ENCODE data around the gene SLC22A31. TPM values are rescaled to one million over a fixed set of nuclear protein-coding genes. Genes with fewer than 3 reads are reported as not detected.

Gene SLC22A31
- total and polyA plus RNA-seq, 12 donors, result 0.28 to 3.2 (median 2.0) TPM; not detected in 5

DNA sequence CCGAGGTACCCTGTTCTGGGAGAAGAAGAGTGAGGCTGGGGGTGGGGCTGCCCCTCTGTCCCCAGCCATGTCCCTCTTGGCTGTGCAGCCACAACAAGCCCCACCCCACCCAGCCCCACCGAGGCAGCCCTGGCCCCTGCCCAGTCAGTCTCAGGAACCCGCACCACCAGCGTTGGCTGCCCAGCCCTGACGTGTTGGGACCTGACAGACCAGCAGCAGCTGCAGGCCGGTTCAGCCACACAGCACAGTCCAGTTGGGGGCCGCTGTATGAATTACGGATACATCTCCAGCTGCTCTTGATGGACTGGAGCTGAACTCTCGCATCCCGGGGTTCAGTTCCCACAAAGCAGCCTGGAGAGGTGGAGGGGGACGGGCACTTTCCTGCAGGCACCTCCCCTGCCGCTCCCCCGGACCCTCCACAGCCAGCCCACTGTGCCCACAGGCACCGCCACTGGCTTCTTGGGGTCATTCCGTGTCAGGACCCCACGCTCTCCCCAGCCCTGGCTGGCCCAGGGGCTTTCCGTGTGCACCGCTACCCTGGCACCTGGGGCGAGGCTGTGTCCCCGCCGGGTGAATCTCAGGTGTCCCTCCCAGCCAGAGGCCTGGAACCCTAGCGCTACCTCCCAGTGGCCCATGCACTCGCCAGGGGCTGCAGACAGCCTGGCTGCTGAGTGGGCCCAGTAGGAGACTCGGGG is 21.7 kb downstream of the SLC22A31 start:
- Histone ChIP-seq H3K4me1 (replicated peaks in 1 of 2) (no peaks in the 10 kb centered on the region), H3K36me3 (replicated peaks in 1 of 2) (no peaks in the 10 kb centered on the region), H3K9me3 (replicated peaks in 1 of 3) (no peaks in the 10 kb centered on the region), H3K27me3 (no peaks in the 10 kb centered on the region), H3K4me3 (no peak overlapping the region), H3K27ac (no peak overlapping the region)
- no peak for TF ChIP-seq POLR2A (IDR thresholded peaks at IDR 0.05)
- TF ChIP-seq, protein P1, sequence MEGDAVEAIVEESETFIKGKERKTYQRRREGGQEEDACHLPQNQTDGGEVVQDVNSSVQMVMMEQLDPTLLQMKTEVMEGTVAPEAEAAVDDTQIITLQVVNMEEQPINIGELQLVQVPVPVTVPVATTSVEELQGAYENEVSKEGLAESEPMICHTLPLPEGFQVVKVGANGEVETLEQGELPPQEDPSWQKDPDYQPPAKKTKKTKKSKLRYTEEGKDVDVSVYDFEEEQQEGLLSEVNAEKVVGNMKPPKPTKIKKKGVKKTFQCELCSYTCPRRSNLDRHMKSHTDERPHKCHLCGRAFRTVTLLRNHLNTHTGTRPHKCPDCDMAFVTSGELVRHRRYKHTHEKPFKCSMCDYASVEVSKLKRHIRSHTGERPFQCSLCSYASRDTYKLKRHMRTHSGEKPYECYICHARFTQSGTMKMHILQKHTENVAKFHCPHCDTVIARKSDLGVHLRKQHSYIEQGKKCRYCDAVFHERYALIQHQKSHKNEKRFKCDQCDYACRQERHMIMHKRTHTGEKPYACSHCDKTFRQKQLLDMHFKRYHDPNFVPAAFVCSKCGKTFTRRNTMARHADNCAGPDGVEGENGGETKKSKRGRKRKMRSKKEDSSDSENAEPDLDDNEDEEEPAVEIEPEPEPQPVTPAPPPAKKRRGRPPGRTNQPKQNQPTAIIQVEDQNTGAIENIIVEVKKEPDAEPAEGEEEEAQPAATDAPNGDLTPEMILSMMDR (IDR thresholded peaks at IDR 0.05), result no peak
- 70 to 86% (median 77%) methylated on average over 2 to 24 of the region's 24 CpGs for WGBS, 4 donors
- no peak for DNase-seq
- intact Hi-C loops (cut with DNase I), result no loop called here

DNA sequence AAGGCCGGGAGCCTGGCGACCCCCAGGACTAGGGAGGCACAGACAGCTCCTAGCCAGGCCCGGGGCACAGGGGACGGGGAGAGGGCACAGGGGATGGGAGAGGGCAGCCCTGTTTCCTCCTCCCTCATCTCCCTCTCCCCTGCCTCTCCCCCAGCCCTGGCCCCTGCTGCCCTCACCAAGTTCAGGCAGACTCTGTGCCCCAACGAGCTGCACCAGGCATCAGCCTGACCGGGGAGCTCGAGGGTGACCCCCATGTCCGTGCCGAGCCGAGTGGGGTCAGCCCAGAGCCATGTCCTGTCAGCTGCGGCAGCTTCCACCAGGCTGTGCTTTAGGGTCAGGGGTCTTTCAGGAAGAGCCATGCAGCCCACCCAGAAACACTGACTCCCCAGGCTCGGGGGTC is 22.8 kb downstream of the SLC22A31 start:
- Histone ChIP-seq H3K36me3 (replicated peaks in 1 of 2) (no peaks in the 10 kb centered on the region), H3K4me1 (replicated peaks in 1 of 2) (no peaks in the 10 kb centered on the region), H3K27ac (no peak overlapping the region), H3K27me3 (no peaks in the 10 kb centered on the region), H3K4me3 (no peak overlapping the region), H3K9me3 (replicated peaks in 1 of 3) (no peaks in the 10 kb centered on the region)
- WGBS, 4 donors, result 62 to 81% (median 66%) methylated on average over 3 to 12 of the region's 12 CpGs
- intact Hi-C loops (cut with DNase I), result no loop called here
- no peak for DNase-seq
- TF ChIP-seq POLR2A (IDR thresholded peaks at IDR 0.05), result no peak
- TF ChIP-seq, protein P1 (IDR thresholded peaks at IDR 0.05), result no peak

DNA sequence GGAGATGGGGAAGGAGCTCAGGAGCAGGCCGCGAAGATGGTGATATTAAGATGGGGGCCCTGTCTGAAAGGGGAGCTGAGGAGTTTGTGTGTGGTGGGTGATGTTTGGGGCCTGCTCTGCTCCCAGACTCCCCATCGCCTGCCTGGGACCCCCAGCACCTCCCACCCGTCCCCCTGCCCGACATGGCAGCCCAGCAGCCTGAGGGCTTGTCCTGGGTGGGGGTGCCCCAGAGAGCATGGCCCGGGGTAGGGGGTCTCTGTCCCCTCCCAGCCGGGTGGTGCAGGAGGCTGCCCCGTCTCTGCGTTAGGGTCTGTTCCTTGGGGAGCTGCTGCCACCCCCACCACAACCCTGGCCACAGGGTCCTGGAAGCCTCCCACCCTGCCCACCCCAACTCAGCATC is 23.6 kb downstream of the SLC22A31 start:
- no peak for DNase-seq
- H3K27me3 ChIP-seq, result no peaks in the 10 kb centered on the region
- no peak overlapping the region for H3K27ac ChIP-seq
- TF ChIP-seq, protein P1 (IDR thresholded peaks at IDR 0.05), result no peak
- TF ChIP-seq POLR2A (IDR thresholded peaks at IDR 0.05), result no peak
- H3K36me3 ChIP-seq (replicated peaks in 1 of 2), result no peaks in the 10 kb centered on the region
- no peaks in the 10 kb centered on the region for H3K4me1 ChIP-seq (replicated peaks in 1 of 2)
- H3K9me3 ChIP-seq (replicated peaks in 1 of 3), result no peaks in the 10 kb centered on the region
- WGBS, 4 donors, result 71 to 86% (median 79%) methylated on average over 6 to 9 of the region's 9 CpGs
- H3K4me3 ChIP-seq, result no peak overlapping the region
- intact Hi-C loops (cut with DNase I), result no loop called here

DNA sequence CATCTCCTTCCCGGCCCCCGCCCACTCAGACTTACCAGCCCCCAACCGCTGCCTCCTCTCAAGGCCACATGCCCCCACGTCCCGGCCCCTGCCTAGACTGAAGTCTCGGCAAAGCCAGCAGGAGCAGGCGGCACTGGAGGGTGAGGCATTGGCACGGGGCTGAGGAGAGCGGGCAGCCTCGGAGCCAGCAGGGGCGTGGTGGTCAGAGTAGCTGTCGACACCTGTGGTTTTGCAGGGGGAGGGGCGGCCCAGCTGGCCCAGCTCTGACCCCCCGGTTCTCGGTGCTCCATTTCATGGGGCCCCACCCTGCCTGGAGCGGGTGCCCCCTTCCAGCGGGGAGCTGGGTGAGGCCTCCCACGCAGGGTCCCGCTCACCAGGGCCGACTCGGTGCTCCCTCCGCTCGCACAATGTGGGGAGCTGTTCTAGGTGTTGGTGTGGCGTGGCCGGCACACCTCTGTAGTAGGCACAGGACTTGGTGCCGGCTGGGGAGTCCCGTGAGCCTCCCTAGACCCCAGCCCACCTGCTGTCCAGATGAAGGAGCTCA is 24.1 kb downstream of the SLC22A31 start:
- no peak for TF ChIP-seq POLR2A (IDR thresholded peaks at IDR 0.05)
- TF ChIP-seq, protein P1 (IDR thresholded peaks at IDR 0.05), result no peak
- Histone ChIP-seq H3K4me3 (no peak overlapping the region), H3K36me3 (replicated peaks in 1 of 2) (no peaks in the 10 kb centered on the region), H3K27ac (no peak overlapping the region), H3K4me1 (replicated peaks in 1 of 2) (no peaks in the 10 kb centered on the region), H3K27me3 (no peaks in the 10 kb centered on the region), H3K9me3 (replicated peaks in 1 of 3) (no peaks in the 10 kb centered on the region)
- DNase-seq, result no peak
- WGBS, 4 donors, result 80 to 92% (median 85%) methylated on average over 2 to 27 of the region's 27 CpGs
- intact Hi-C loops (cut with DNase I), result no loop called here
